ENCODE measurements around the gene LTB4R.
"Not testable (repeated sequence)": the region's sequence is repeated elsewhere in the genome, so short reads cannot be mapped to it uniquely, and the experiment has no call there.

The LTB4R gene

DNA sequence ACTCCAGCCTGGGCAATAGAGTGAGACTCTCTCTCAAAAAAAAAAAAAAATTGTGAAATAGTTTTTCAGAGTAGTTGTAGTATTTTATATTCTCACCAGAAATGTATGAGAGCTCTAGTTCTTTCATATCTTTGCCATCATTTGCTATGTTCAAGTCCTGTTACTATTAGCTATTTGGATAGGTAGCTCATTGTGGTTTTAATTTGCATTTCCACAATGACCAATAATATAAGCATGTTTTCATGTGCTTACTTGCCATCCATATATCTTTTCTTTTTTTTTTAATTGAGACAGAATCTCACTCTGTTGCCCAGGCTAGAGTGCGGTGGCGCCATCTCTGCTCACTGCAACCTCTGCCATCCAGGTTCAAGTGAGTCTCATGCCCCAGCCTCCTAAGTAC is 36.9 kb downstream of the LTB4R start:
- DNase-seq (ENCODE audit: low spot score) = no peak

DNA sequence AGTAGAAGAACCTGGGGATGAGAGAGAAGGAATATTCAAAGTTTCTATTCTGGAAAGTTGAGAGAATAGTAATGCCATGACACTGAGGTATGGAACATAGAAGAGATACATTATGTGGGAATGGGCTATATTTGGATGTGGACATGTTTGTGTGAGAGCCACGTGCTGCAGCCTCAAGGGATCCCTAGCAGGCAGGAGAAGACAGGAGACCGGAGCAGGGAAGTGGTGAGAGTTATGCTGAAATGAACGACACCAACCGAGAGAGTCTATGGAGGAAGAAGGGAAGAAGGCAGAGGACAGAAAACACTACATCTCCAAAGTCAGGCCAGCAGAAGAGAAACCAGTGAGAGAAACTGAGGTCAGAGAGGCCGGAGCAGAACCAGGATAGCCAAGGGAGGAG is 38.4 kb downstream of the LTB4R start:
- no peak for DNase-seq (ENCODE audit: low spot score)

DNA sequence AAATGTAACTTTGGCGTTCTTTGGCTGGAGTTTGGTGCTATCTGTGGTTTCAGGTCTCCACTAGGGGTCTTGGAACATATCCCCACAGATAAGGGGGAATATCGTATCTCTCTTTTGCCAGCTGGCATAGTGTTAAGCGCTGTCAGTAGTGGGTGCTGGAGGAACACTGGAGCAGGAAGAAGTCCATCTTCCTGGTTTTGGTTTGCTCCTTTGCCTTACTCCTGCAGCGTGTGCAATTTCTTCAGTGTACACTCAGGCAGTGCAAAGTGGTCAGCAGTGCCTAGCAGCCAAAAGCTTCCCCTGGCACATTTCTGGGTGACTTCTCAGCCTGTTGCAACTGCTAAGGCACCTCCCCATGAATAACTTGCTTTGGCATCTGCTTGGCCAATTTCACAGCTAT is 40.2 kb downstream of the LTB4R start:
- DNase-seq (ENCODE audit: low spot score) = no peak

DNA sequence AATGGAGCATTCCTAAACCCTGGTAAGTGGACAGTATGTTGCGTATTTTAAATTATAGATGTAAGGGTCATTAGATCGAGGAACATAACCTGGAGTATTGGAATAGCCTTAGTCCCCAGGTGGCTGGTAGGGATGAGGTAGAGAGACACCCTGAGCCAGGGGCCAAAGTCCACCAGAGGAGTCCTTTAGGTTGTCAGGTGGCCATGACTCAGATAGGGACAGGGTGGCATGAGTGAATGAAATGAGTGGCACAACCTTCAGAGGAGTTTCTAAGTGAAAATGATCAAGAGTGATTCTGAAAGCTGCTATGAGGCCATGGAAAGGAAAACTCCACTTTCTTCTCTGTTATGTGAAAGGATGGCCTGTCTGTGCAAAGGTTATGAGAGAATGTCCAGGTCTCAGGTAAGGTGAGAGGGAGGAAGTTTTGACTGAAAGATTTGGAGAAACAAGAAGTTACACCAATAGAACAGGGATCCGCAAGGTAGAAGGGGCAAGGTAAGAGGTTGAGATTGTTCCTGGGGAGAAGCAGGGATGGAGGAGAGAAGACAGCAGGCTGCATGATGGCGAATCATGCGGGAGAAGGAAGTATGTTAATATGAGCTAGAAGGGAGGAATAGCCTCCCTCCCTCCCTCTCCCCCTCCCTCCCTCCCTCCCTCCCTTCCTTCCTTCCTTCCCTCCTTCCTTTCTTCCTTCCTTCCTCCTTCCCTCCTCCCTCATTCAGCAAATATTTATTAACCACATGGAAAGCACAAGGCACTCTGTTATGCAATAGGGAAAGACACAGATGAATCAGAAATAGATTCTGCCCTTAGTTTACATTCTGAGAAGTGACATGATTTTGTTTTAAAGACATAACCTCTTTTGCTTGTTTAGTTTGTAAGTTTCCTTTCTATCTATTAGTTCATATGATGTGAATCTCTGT is 42.5 kb downstream of the LTB4R start:
- DNase-seq (ENCODE audit: low spot score) = peak; percentile 81

DNA sequence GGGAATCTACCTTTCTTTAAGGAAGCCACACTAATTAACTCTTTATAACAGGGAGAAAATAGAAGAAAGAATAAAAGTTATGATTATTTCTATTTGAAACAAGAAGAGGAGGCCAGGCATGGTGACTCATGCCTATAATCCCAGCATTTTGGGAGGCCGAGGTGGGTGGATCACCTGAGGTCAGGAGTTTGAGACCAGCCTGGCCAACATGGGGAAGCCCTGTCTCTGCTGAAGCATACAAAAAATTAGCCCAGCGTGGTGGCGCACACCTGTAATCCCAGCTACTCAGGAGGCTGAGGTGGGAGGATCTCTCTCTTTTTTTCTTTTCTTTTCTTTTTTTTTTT is 43.2 kb downstream of the LTB4R start:
- not testable (repeated sequence) for DNase-seq (ENCODE audit: low spot score)

DNA sequence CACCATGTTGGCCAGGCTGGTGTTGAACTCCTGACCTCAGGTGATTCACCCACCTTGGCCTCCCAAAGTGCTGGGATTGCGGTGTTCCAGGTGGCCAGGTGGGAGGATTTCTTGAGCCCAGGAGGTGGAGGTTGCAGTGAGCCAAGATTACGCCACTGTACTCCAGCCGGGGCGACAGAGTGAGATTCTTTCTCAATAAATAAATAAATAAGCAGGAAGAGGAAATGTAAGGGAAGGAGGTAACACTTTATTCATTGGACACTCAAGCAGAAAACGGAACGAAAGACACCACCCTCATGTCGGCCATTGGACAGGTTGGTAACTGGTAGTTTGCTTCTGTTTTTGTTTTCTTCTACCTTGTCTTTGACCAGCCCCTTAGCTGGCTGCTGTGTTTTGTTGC is 43.7 kb downstream of the LTB4R start:
- no peak for DNase-seq (ENCODE audit: low spot score)

DNA sequence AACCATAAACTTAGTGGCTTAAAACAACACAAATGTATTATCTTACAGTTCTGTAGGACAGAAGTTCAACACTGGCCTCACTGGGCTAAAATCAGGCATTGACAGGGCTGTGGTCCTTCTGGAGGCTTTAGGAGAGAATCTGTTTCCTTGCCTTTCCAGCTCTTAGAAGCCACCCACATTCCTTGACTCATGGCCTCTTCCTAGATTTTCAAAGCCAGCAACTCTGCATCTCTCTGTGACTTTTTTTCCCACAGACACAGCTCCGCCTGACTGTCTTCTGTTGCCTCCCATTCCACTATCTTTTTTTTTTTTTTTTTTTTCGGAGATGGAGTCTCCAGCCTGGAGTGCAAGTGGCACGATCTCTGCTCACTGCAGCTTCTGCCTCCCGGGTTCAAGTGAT is 44.9 kb downstream of the LTB4R start:
- no peak for DNase-seq (ENCODE audit: low spot score)

DNA sequence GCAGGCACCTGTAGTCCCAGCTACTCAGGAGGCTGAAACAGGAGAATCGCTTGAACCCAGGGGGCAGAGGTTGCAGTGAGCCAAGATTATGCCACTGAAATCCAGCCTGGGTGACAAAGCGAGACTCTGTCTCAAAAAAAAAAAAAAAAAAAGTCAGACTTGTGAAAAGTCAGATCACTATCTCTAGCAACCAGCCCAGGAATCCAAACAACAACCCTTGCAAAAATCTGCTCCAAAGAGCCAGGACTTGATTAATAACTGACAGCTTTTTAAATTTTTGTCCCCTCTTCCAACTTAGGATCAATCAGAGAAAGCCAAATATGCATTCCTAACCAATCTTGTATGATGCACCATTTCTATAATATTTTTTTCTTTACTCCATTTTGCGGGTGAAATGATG is 49.0 kb downstream of the LTB4R start:
- no peak for DNase-seq (ENCODE audit: low spot score)

DNA sequence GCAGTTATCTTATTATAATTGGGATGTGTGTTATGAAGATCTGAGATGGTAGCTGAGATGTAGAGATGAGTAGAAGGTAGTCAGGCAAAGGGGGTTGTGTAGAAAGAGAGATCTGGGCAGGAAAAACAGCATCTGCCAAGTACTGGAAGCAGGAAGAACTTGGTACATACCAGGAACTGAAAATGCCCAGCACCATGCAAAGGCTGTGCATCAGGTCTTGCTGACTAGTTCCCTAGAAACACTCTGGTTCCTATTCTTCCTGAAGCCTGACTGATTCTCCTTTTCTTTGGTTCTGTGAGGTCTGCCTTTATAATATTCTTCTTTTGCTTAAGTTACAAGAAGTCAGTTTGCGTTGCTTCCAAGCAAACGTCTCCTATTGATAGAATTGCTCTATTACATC is 50.0 kb downstream of the LTB4R start:
- no peak for DNase-seq (ENCODE audit: low spot score)

DNA sequence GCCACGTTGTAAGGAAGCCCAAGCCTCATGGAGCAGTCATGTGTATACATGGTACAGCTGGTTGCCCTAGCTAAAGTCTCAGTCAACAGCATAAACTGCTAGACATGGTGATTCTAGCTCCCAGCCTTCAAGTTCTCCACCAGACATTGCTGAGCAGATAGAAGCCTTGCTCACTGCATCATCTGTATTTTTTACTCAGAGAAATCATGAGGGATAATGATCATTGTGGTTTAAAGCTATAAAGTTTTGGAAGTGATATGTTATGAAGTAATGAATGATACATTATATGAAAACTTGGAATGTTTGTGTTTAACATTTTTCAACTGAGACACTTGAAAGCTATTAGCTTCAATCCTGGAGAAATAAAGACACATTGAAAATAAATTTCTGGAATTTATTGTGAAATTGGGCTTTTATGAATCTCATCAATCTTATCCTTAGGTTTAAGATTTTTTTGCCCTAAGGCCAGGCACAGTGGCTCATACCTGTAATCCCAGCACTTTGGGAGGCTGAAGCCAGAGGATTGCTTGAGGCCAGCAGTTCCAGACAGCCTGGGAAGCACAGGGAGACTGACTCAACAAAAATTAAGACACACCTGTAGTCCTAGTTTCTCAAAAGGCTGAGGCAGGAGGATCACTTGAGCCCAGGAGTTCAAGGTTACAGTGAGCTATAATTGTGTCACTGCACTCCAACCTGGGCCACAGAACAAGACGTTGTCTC is 51.1 kb downstream of the LTB4R start:
- no peak for DNase-seq (ENCODE audit: low spot score)

DNA sequence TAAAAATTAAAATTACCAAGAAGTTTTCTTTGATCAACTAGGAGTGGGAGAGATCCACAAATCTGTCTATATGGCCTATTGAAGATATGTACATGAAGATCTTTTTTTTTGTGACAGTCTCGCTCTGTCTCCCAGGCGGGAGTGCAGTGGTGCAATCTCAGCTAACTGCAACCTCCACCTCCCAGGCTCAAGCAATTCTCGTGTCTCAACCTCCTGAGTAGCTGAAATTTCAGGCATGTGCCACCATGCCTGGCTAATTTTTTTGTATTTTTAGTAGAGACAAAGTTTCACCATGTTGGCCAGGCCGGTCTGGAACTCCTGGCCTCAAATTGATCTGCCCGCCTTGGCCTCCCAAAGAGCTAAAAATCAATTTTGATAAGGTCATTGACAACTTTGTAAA is 52.1 kb downstream of the LTB4R start:
- DNase-seq (ENCODE audit: low spot score) = no peak

DNA sequence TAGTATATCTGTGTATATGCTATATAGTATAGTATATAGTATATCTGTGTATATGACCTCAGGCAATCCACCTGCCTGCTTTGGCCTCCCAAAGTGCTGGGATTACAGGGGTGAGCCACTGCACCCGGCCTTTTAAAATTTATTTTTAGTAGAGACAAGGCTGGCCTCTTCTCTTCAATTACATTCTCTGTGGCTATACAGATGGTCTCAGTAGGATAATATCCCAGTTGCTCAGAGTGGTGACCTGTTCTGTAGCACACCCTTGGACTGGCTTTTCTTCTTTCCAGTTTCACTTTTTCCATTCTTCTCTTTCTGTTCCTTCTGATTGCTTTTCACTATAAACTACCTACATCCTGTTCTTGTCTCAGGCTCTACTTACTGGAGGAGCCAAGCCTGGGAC is 53.5 kb downstream of the LTB4R start:
- no peak for DNase-seq (ENCODE audit: low spot score)

DNA sequence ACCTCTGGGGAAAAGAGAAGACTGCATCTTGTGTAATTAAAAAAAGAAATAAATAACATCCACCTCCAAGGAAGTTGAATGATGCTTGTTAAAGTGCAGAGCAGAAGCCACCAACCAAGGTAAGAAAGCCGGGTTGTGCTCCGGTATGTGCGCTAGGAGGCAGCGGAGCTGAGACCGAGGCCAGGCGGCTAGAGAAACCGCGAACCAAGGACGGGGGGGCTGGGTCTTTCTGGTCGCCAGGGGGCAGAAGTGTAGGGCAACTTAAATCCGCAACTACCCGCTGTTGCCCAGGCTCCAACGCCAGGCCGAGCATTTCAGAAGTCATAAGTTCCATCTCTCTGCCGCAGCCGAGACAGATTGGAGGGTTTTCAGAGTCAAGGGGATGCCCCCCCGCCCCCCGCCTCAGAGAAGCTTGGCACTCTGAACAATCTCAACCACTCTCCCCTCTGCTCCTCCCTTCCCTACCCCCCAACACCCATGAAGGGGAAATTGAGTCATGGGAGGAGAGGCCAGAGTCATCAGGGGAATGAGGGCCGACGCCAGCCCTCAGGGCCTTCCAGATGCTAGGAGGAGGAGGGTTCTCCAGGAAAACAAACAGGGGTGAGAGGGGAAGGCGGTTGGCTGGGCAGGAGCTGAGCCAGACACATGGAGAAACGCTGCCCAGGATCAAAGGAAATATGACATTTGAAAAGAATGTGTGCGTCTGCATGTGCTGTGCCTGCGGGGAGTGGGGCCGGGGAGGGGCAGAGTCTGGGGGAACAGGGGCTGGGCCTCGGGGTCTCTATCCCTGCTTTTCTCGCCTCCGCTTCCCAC is 54.5 kb downstream of the LTB4R start:
- peak; percentile 31 for DNase-seq (ENCODE audit: low spot score)

DNA sequence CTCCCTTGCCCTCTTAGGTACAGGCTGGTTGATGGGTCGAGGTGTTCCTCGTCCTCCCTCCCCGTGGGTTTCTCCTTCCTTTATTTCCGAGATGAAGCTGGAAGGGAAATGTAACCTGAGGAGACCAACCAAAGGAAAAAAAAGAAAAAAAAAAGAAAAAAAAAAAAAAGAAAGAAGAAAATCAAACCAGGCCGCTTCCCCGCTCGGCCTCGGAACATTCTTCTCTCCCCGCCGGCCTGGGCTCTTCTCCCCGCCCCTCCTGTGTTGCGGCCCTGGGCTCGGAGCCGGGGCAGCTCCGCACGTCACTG is 55.1 kb downstream of the LTB4R start:
- DNase-seq (ENCODE audit: low spot score) = no peak

DNA sequence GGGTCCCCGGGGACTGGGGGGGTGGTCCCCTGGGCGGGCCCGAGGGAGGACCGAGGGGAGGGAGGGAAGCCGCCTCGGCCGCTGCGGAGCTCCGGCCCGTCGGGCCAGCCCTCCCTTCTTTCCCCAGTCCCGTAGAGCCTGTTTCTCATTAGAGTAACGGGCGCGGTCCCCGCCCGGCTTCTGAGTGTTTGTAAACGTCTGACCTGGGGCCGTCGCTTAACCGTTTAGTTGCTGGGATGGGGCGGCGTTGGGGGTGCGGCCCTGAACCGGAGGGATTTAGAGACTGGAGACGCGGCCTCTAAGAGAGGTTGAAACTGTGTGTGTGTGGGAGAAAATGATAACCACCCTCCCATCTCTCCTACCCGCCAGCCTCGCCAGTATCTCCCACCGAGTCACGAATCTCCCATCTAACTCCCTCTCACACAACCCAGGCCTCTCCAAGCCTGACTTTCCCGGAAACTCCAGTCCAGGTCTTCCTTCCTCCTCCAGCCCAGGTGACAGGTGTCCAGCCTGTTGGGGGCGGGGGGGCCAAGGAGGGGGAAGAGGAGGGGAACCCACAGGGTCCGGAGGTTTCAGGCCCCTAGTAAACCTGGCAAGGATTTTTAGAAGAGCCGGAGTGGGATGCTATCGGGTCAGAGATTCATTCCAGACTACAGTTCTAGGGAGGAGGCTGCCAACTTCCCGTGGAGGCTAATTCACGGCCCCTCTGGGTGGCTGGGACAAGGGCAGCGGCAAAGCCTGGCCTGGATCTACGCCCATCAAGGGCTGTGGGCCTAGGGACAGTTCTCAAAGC is 55.6 kb downstream of the LTB4R start:
- peak; percentile 86 for DNase-seq (ENCODE audit: low spot score)
